ENCODE results near the gene ADAR. TPM values are rescaled to one million over a fixed set of nuclear protein-coding genes. Genes with fewer than 3 reads are reported as not detected.
"Not testable (repeated sequence)": the region's sequence is repeated elsewhere in the genome, so short reads cannot be mapped to it uniquely, and the experiment has no call there.

The ADAR gene, protein sequence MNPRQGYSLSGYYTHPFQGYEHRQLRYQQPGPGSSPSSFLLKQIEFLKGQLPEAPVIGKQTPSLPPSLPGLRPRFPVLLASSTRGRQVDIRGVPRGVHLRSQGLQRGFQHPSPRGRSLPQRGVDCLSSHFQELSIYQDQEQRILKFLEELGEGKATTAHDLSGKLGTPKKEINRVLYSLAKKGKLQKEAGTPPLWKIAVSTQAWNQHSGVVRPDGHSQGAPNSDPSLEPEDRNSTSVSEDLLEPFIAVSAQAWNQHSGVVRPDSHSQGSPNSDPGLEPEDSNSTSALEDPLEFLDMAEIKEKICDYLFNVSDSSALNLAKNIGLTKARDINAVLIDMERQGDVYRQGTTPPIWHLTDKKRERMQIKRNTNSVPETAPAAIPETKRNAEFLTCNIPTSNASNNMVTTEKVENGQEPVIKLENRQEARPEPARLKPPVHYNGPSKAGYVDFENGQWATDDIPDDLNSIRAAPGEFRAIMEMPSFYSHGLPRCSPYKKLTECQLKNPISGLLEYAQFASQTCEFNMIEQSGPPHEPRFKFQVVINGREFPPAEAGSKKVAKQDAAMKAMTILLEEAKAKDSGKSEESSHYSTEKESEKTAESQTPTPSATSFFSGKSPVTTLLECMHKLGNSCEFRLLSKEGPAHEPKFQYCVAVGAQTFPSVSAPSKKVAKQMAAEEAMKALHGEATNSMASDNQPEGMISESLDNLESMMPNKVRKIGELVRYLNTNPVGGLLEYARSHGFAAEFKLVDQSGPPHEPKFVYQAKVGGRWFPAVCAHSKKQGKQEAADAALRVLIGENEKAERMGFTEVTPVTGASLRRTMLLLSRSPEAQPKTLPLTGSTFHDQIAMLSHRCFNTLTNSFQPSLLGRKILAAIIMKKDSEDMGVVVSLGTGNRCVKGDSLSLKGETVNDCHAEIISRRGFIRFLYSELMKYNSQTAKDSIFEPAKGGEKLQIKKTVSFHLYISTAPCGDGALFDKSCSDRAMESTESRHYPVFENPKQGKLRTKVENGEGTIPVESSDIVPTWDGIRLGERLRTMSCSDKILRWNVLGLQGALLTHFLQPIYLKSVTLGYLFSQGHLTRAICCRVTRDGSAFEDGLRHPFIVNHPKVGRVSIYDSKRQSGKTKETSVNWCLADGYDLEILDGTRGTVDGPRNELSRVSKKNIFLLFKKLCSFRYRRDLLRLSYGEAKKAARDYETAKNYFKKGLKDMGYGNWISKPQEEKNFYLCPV
- total RNA-seq: 10 to 100 TPM; 66.2 to 80.9 (median 70.4) TPM
- 21.2 TPM for polyA plus RNA-seq
- long read RNA-seq, donor 1, full-length matches to known transcripts: 5 of 34 reads
- long read RNA-seq, donor 1, partial matches to known transcripts: 12 of 34 reads
- long read RNA-seq, donor 1, other reads (novel, unspliced or antisense): 17 of 34 reads
- long read RNA-seq, donor 2, full-length matches to known transcripts: 3 of 14 reads
- long read RNA-seq, donor 2, partial matches to known transcripts: 7 of 14 reads
- long read RNA-seq, donor 2, other reads (novel, unspliced or antisense): 4 of 14 reads
- long read RNA-seq, donor 3, partial matches to known transcripts: 25 of 31 reads
- long read RNA-seq, donor 3, other reads (novel, unspliced or antisense): 6 of 31 reads
- long read RNA-seq, donor 4, full-length matches to known transcripts: 7 of 22 reads
- long read RNA-seq, donor 4, partial matches to known transcripts: 14 of 22 reads
- long read RNA-seq, donor 4, other reads (novel, unspliced or antisense): 1 of 22 reads

DNA sequence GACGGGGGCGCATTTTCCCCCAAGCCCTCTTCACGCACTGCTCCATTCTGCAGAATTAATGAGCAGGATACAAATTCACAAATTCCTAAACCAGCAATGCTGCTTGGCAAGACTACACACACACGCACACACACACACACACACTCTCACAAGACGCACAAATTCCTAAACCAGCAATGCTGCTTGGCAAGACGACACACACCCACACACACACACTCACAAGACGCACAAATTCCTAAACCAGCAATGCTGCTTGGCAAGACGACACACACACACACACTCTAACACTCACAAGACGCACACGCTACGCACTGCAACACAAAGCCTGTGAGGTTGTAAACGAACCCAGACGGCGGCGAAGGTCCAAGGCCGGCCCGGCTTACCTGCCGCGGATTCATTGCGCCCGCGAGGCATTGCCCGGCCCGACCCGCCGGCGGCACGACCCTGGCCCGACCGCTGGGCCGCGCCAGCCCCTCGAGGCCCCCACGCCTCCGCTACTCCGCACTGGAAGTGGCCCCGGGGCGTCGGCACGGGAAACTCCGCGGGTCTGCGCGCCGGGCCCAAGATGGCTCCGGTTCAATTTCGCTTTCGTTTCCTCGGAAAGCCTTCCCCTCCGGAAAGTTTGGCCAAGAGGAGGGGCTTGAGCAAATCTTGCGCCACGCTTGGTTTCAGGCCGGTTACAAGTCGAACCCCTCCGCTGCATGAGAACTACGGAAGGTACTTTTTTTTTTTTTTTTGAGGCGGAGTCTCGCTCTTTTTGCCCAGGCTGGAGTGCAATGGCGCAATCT is at the start of gene ADAR:
Gene ADAR, minus strand, starts transcription at position 578 of the 788 bp plus-strand sequence. Its CDS starts 180 bp downstream, at position 398.
- under 1% methylated on average over 59 of the region's 59 CpGs for WGBS
- H3K27ac ChIP-seq (ENCODE audit: low read length): peak within 1 kb of the TSS; percentile 95
- intact Hi-C loops (cut with DNase I): no loop called here
- peak within 1 kb of the TSS; percentile 85 for H3K4me3 ChIP-seq (ENCODE audit: low read length)
- H3K4me1 ChIP-seq (ENCODE audit: control insufficient read depth, insufficient read depth, low read length): peaks cover 10% of the 10 kb centered on the region
- no peaks in the 10 kb centered on the region for H3K27me3 ChIP-seq (ENCODE audit: control insufficient read depth, insufficient read depth)
- DNase-seq (peak; percentile 93 to 96 (median 95)), ATAC-seq (peak; percentile 93 to 94)
- no peaks in the 10 kb centered on the region for H3K9me3 ChIP-seq (ENCODE audit: control insufficient read depth, low read length)

DNA sequence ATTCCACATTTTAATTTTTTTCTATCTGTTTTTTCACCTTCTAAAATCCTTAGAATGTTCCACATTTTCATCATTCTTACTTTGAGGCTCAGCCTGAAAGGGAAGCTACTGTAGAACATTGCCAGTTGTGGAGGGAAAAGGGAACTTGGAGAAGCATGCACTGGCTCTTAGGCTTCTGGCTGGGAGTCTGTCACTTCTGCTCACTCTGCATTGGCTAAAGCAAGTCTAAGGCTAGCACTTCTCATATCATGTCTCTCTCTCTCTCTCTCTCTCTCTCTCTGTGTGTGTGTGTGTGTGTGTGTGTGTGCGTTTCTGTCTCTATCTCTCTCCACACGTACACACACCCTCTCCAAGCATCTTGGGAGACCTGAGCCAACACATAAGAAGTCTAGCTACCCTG is 49.6 kb upstream of the ADAR start:
- intact Hi-C loops (cut with DNase I): no loop called here
- ATAC-seq (no peak), DNase-seq (no peak)
- no peaks in the 10 kb centered on the region for H3K27me3 ChIP-seq (ENCODE audit: control insufficient read depth, insufficient read depth)
- WGBS: 21% methylated on average over 2 of the region's 2 CpGs
- no peak overlapping the region for H3K27ac ChIP-seq (ENCODE audit: low read length)
- H3K4me1 ChIP-seq (ENCODE audit: control insufficient read depth, insufficient read depth, low read length): no peaks in the 10 kb centered on the region
- no peak overlapping the region for H3K4me3 ChIP-seq (ENCODE audit: low read length)
- H3K9me3 ChIP-seq (ENCODE audit: control insufficient read depth, low read length): no peaks in the 10 kb centered on the region

DNA sequence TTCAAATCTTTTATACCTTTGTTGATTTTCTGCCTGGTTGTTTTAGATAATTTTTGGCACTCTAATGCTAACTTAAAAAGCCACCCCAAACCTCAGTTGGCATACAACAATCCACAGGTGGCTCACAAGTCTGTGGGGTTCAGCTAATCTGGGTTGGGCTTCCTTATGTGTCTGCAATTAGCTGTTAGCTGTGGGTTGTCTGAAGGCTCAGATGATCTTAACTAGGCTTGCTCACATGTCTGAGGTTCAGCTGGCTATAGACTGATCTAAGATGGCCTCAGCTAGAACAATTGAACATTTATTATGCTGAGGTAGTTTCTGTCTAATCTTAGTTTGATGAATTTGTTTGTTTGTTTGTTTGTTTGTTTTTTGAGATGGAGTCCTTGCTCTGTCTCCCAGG is 44.9 kb upstream of the ADAR start:
- no peak overlapping the region for H3K27ac ChIP-seq (ENCODE audit: low read length)
- H3K4me1 ChIP-seq (ENCODE audit: control insufficient read depth, insufficient read depth, low read length): no peaks in the 10 kb centered on the region
- no peaks in the 10 kb centered on the region for H3K27me3 ChIP-seq (ENCODE audit: control insufficient read depth, insufficient read depth)
- intact Hi-C loops (cut with DNase I): no loop called here
- DNase-seq: no peak
- no peak overlapping the region for H3K4me3 ChIP-seq (ENCODE audit: low read length)
- no peaks in the 10 kb centered on the region for H3K9me3 ChIP-seq (ENCODE audit: control insufficient read depth, low read length)
- ATAC-seq: no peak

DNA sequence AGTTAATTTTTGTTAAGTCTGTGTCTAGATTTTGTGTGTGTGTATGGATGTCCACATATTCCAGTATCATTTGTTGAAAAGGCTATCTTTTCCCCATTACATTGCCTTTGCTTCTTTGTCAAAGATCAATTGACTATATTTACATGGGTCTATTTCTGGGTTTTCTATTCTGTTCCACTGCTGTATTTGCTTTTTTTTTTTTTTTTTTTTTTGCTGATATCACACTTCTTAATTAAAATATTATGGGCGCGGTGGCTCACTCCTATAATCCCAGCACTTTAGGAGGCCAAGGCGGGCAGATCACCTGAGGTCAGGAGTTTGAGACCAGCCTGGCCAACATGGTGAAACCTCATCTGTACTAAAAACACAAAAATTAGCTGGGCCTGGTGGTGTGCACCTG is 36.7 kb upstream of the ADAR start:
- not testable (repeated sequence) for ATAC-seq; H3K27me3 ChIP-seq (ENCODE audit: control insufficient read depth, insufficient read depth); H3K9me3 ChIP-seq (ENCODE audit: control insufficient read depth, low read length); DNase-seq; H3K4me1 ChIP-seq (ENCODE audit: control insufficient read depth, insufficient read depth, low read length); H3K27ac ChIP-seq (ENCODE audit: low read length); H3K4me3 ChIP-seq (ENCODE audit: low read length)
- WGBS: 96% methylated on average over 3 of the region's 3 CpGs
- intact Hi-C loops (cut with DNase I): loop anchor here in 1 of 4 donors (5.0 kb wide), 1 partner anchor 57 kb away; no protein-coding TSS in a partner anchor

DNA sequence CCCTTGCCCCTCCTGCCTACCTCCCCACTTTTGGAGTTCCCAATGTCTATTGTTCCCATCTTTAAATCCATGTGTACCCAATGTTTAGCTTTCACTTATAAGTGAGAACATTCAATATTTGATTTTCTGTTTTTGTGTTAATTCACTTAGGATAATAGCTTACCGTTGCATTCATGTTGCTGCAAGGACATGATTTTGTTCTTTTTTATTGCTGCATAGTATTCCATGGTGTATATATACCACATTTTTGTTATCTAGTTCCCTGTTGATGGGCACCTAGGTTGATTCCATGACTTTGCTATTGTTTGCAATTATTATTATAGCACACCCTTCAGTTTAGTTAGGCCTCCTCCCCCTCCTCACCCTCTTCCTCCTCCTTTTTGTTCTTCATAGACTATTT is 33.5 kb upstream of the ADAR start:
- H3K27me3 ChIP-seq (ENCODE audit: control insufficient read depth, insufficient read depth): no peaks in the 10 kb centered on the region
- DNase-seq: no peak
- no peak overlapping the region for H3K27ac ChIP-seq (ENCODE audit: low read length)
- H3K4me3 ChIP-seq (ENCODE audit: low read length): no peak overlapping the region
- ATAC-seq: no peak
- no peaks in the 10 kb centered on the region for H3K9me3 ChIP-seq (ENCODE audit: control insufficient read depth, low read length)
- intact Hi-C loops (cut with DNase I): loop anchor here in 1 of 4 donors (5.0 kb wide), 1 partner anchor 54 kb away; no protein-coding TSS in a partner anchor
- no peaks in the 10 kb centered on the region for H3K4me1 ChIP-seq (ENCODE audit: control insufficient read depth, insufficient read depth, low read length)
- 83% methylated on average over 1 of the region's 1 CpG for WGBS

DNA sequence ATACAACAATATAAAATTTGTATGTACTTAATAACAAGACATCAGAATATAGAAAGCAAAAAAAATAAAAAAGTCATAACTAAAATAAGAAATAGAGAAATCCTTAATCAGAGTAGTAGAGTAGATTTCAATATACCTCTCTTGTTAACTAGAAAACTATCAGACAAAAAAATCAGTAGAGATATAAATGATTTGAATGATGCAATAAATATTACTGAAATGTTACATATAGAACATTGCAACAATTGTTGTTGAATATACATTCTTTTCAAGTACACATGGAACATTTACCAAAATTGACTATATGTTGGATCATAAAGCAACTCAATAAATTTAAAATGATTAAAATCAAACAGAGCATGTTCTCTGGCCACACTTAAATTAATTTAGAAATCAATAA is 31.9 kb upstream of the ADAR start:
- H3K4me1 ChIP-seq (ENCODE audit: control insufficient read depth, insufficient read depth, low read length): no peaks in the 10 kb centered on the region
- no peak overlapping the region for H3K27ac ChIP-seq (ENCODE audit: low read length)
- H3K4me3 ChIP-seq (ENCODE audit: low read length): no peak overlapping the region
- no peak for ATAC-seq
- DNase-seq: no peak
- H3K9me3 ChIP-seq (ENCODE audit: control insufficient read depth, low read length): no peaks in the 10 kb centered on the region
- intact Hi-C loops (cut with DNase I): loop anchor here in 1 of 4 donors (5.0 kb wide), 1 partner anchor 53 kb away; no protein-coding TSS in a partner anchor
- H3K27me3 ChIP-seq (ENCODE audit: control insufficient read depth, insufficient read depth): no peaks in the 10 kb centered on the region

DNA sequence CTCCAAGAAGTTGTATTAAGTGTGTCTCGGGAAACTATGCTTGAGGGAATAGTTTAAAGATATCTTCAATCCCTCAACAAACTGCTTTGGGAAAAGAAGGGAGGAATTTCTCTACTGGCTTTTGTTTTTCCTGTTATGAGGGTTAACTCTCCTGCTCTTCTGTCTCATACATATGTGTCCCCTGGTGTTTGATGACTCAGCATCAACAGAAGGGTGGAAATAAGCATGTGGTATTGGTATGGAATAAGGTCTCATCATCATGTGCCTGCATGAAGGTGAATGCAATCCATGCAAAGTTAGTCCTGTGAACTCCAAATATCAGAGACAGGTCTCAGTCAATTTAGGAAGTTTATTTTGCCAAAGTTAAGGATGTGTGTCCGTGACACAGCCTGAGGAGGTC is 27.2 kb upstream of the ADAR start:
- no peak overlapping the region for H3K4me3 ChIP-seq (ENCODE audit: low read length)
- H3K9me3 ChIP-seq (ENCODE audit: control insufficient read depth, low read length): no peaks in the 10 kb centered on the region
- intact Hi-C loops (cut with DNase I): no loop called here
- H3K27ac ChIP-seq (ENCODE audit: low read length): no peak overlapping the region
- ATAC-seq (no peak), DNase-seq (no peak)
- no peaks in the 10 kb centered on the region for H3K4me1 ChIP-seq (ENCODE audit: control insufficient read depth, insufficient read depth, low read length)
- 58% methylated on average over 2 of the region's 2 CpGs for WGBS
- no peaks in the 10 kb centered on the region for H3K27me3 ChIP-seq (ENCODE audit: control insufficient read depth, insufficient read depth)

DNA sequence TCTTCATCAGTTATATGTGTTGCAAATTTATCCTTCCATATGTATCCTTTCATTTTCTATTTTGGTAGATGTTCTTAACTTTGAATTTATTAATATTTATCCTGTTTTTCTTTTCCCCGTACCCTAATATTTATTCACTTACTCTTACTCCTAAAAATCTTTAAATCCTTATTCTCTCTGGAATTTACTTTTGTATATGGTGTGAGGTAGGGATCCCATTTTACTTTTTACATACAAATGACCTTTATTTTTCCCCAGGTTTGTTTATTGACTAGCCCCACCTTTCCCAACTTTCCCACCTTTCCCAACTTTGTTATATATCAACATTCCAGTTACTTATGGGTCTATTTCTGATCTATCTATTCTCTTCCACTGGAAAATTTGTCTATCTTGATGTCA is 21.7 kb upstream of the ADAR start:
- intact Hi-C loops (cut with DNase I): no loop called here
- ATAC-seq: no peak
- Histone ChIP-seq H3K4me3 (ENCODE audit: low read length) (no peak overlapping the region), H3K9me3 (ENCODE audit: control insufficient read depth, low read length) (no peaks in the 10 kb centered on the region), H3K4me1 (ENCODE audit: control insufficient read depth, insufficient read depth, low read length) (peaks cover 2% of the 10 kb centered on the region), H3K27ac (ENCODE audit: low read length) (no peak overlapping the region), H3K27me3 (ENCODE audit: control insufficient read depth, insufficient read depth) (no peaks in the 10 kb centered on the region)
- WGBS: 0% methylated on average over 1 of the region's 1 CpG
- no peak for DNase-seq

DNA sequence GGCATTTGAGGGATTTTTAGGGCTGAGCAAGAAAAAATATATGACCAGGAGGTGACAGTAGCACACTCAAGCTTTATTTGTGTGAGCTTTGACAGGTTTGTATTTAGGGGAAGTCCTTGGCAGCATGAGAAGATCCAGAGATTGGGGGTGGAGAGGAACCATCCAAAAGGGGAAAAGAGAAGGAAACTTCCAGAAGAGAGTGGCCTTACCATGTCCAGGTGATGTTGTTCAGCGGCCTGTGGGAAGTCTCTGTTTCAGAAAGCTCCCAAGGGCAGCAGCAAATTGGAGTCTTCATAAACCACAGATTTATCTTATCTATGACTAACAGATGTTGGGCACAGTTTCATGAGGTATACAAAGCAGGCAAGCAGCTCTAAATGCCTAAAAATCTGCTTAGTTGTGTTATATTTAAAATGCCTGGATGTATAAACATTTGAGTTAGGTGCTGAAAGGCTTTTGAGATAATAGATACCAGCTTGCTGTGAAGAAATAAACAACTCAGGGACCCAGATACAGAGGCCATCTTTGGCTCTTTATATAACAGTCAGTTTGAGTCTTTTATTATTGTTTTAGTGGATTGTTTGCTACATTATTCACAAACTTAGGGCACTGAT is 21.2 kb upstream of the ADAR start:
- H3K4me3 ChIP-seq (ENCODE audit: low read length): no peak overlapping the region
- 86% methylated on average over 1 of the region's 1 CpG for WGBS
- DNase-seq (no peak), ATAC-seq (no peak)
- intact Hi-C loops (cut with DNase I): no loop called here
- no peaks in the 10 kb centered on the region for H3K27me3 ChIP-seq (ENCODE audit: control insufficient read depth, insufficient read depth)
- H3K4me1 ChIP-seq (ENCODE audit: control insufficient read depth, insufficient read depth, low read length): peaks cover 2% of the 10 kb centered on the region
- no peak overlapping the region for H3K27ac ChIP-seq (ENCODE audit: low read length)
- no peaks in the 10 kb centered on the region for H3K9me3 ChIP-seq (ENCODE audit: control insufficient read depth, low read length)
